Sigmoid colon (tissue), 7 donors: ENCODE measurements around the gene ADGRE2. TPM values are rescaled to one million over a fixed set of nuclear protein-coding genes. Genes with fewer than 3 reads are reported as not detected.

Experiments used
- DNase-seq: peaks from one replicate; pipeline ENCODE4 v3.0.0-alpha.2; 2019
- H3K27ac ChIP-seq, 4 donors: fragments of 200-600 bp; sonication (generic); one replicate each; pipeline ENCODE4 v1.5.1; 2016 to 2019; ENCODE audit warnings: mild to moderate bottlenecking in 1 of 4
- H3K27me3 ChIP-seq, 3 donors: fragments of 200-600 bp; sonication (generic); one replicate each; pipeline ENCODE4 v1.5.1; 2019; ENCODE audit warnings: mild to moderate bottlenecking in 1 of 3
- H3K36me3 ChIP-seq, 4 donors: fragments of 200-600 bp; sonication (generic); one replicate each; pipeline ENCODE4 v1.5.1; 2016 to 2019
- H3K4me1 ChIP-seq, 4 donors: fragments of 200-600 bp; sonication (generic); one replicate each; pipeline ENCODE4 v1.5.1; 2017 to 2019
- H3K4me3 ChIP-seq, 4 donors: fragments of 200-600 bp; sonication (generic); one replicate each; pipeline ENCODE4 v1.5.1; 2017 to 2019; ENCODE audit warnings: mild to moderate bottlenecking in 2 of 4, moderate library complexity in 1 of 4
- H3K9me3 ChIP-seq, 4 donors: fragments of 200-600 bp in 3 of 4; sonication (generic) in 3 of 4; one replicate each; pipeline versions ENCODE4 v1.5.1 to v1.6.1; 2013 to 2019
- CTCF ChIP-seq, 4 experiments: fragments of 450-650 bp in 3 of 4; fragments of 200-600 bp in 1 of 4; IDR thresholded peaks; one replicate each; pipeline ENCODE4 v1.5.1; 2016 to 2019; ENCODE audit warnings: antibody characterized with exemption in 4 of 4, mild to moderate bottlenecking in 3 of 4, moderate library complexity in 2 of 4
- EP300 ChIP-seq, 4 donors: sonication (generic); formaldehyde crosslinking; IDR thresholded peaks; one replicate each; pipeline ENCODE4 v1.6.1; 2017; ENCODE audit warnings: antibody characterized with exemption in 4 of 4
- POLR2A ChIP-seq, 2 donors: fragments of 450-650 bp; IDR thresholded peaks; one replicate each; pipeline ENCODE4 v1.6.1; 2016; ENCODE audit warnings: antibody characterized with exemption in 2 of 2, mild to moderate bottlenecking in 2 of 2, moderate library complexity in 2 of 2
- POLR2AphosphoS5 ChIP-seq, 4 donors: sonication (generic); formaldehyde crosslinking; IDR thresholded peaks; one replicate each; pipeline ENCODE4 v1.6.1; 2017; ENCODE audit warnings: antibody characterized with exemption in 4 of 4
- WGBS, 2 donors: extraction: QIAGEN DNeasy Blood & Tissue Kit; methylation state at CpG; one replicate each; pipeline ENCODE4 v1.1.7; 2013; 5-methylcytosine and 5-hydroxymethylcytosine counted together
- intact Hi-C: fragments of 100-400 bp; cut with DNase I; formaldehyde crosslinking; loops from one replicate; pipeline ENCODE4 v1.15.1; 2023
- polyA plus RNA-seq, 3 donors: library from polyadenylated mRNA; stranded (reverse); fragments of 200-250 nt; gene quantifications; one replicate each; pipeline ENCODE4 v1.2.3, GENCODE V29; 2013
- total RNA-seq, 4 donors: library from RNA; depleted of rRNA; stranded (reverse); fragments of >200 nt; gene quantifications; one replicate each; pipeline ENCODE4 v1.1.0, GENCODE V29; 2016
- donor health status: healthy with polysubstance abuse.
- donor health status: Bipolar disorder and iron deficiency.
- donor health status: healthy.

ADGRE2 gene
- total and polyA plus RNA-seq, 7 donors, result 0.49 to 3.6 (median 1.8) TPM

- Histone ChIP-seq H3K27ac (no peak overlapping the region), H3K36me3 (no peaks in the 10 kb centered on the region), H3K9me3 (no peaks in the 10 kb centered on the region), H3K27me3 (peaks cover 2 to 30% (median 15%) of the 10 kb centered on the region in 3 donors), H3K4me1 (no peaks in the 10 kb centered on the region), H3K4me3 (no peak overlapping the region)
- TF ChIP-seq CTCF (IDR thresholded peaks at IDR 0.05) (no peak), EP300 (IDR thresholded peaks at IDR 0.05) (no peak), POLR2AphosphoS5 (IDR thresholded peaks at IDR 0.05) (no peak), POLR2A (IDR thresholded peaks at IDR 0.05) (no peak)
- WGBS, 2 donors, result 81 to 85% methylated on average over 11 of the region's 11 CpGs
- DNase-seq, result no peak
- intact Hi-C loops, result no loop called here
These were observed 7.2 kb downstream of the ADGRE2 start for GRCh38 chr19:14770944-14771839.

GRCh38 chr19:14770136-14770535 lies 8.2 kb downstream of the ADGRE2 start:
- no peaks in the 10 kb centered on the region for H3K4me1 ChIP-seq
- no peak overlapping the region for H3K27ac ChIP-seq
- peaks cover 0 to 19% (median 5%) of the 10 kb centered on the region in 3 donors for H3K27me3 ChIP-seq
- no peak overlapping the region for H3K4me3 ChIP-seq
- no peaks in the 10 kb centered on the region for H3K36me3 ChIP-seq
- no peaks in the 10 kb centered on the region for H3K9me3 ChIP-seq
- no peak for DNase-seq
- intact Hi-C loops, result no loop called here
- 83 to 86% methylated on average over 5 of the region's 5 CpGs for WGBS, 2 donors
- TF ChIP-seq POLR2A (IDR thresholded peaks at IDR 0.05), result no peak
- no peak for TF ChIP-seq POLR2AphosphoS5 (IDR thresholded peaks at IDR 0.05)
- no peak for TF ChIP-seq EP300 (IDR thresholded peaks at IDR 0.05)
- no peak for TF ChIP-seq CTCF (IDR thresholded peaks at IDR 0.05)

GRCh38 chr19:14769201-14769600 lies 9.2 kb downstream of the ADGRE2 start:
- no peaks in the 10 kb centered on the region for H3K9me3 ChIP-seq
- H3K36me3 ChIP-seq, result no peaks in the 10 kb centered on the region
- intact Hi-C loops, result no loop called here
- TF ChIP-seq CTCF (IDR thresholded peaks at IDR 0.05), result no peak
- no peak for TF ChIP-seq EP300 (IDR thresholded peaks at IDR 0.05)
- TF ChIP-seq POLR2AphosphoS5 (IDR thresholded peaks at IDR 0.05), result no peak
- no peak for TF ChIP-seq POLR2A (IDR thresholded peaks at IDR 0.05)
- peaks cover 0 to 20% (median 0%) of the 10 kb centered on the region in 3 donors for H3K27me3 ChIP-seq
- H3K4me1 ChIP-seq, result no peaks in the 10 kb centered on the region
- no peak overlapping the region for H3K4me3 ChIP-seq
- DNase-seq, result no peak
- H3K27ac ChIP-seq, result no peak overlapping the region
- WGBS, 2 donors, result 84 to 87% methylated on average over 5 of the region's 5 CpGs

GRCh38 chr19:14768001-14768400 lies 10.4 kb downstream of the ADGRE2 start:
- TF ChIP-seq CTCF (IDR thresholded peaks at IDR 0.05) (no peak), POLR2A (IDR thresholded peaks at IDR 0.05) (no peak), EP300 (IDR thresholded peaks at IDR 0.05) (no peak), POLR2AphosphoS5 (IDR thresholded peaks at IDR 0.05) (no peak)
- H3K27me3 ChIP-seq, result peaks cover 0 to 13% (median 0%) of the 10 kb centered on the region in 3 donors
- intact Hi-C loops, result no loop called here
- no peak overlapping the region for H3K27ac ChIP-seq
- H3K36me3 ChIP-seq, result no peaks in the 10 kb centered on the region
- no peaks in the 10 kb centered on the region for H3K9me3 ChIP-seq
- no peak overlapping the region for H3K4me3 ChIP-seq
- WGBS, 2 donors, result 86 to 92% methylated on average over 2 of the region's 2 CpGs
- peak; percentile 50 for DNase-seq
- no peaks in the 10 kb centered on the region for H3K4me1 ChIP-seq
